ENCODE results near the gene ATP6V0A4. TPM values are rescaled to one million over a fixed set of nuclear protein-coding genes. Genes with fewer than 3 reads are reported as not detected.

ATP6V0A4 gene
- total RNA-seq, 1 donor, result not detected

- no peak overlapping the region for H3K4me3 ChIP-seq (ENCODE audit: low read depth, low read length)
- TF ChIP-seq, protein P1, sequence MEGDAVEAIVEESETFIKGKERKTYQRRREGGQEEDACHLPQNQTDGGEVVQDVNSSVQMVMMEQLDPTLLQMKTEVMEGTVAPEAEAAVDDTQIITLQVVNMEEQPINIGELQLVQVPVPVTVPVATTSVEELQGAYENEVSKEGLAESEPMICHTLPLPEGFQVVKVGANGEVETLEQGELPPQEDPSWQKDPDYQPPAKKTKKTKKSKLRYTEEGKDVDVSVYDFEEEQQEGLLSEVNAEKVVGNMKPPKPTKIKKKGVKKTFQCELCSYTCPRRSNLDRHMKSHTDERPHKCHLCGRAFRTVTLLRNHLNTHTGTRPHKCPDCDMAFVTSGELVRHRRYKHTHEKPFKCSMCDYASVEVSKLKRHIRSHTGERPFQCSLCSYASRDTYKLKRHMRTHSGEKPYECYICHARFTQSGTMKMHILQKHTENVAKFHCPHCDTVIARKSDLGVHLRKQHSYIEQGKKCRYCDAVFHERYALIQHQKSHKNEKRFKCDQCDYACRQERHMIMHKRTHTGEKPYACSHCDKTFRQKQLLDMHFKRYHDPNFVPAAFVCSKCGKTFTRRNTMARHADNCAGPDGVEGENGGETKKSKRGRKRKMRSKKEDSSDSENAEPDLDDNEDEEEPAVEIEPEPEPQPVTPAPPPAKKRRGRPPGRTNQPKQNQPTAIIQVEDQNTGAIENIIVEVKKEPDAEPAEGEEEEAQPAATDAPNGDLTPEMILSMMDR (IDR thresholded peaks at IDR 0.05; ENCODE audit: insufficient read depth, low read length), result no peak
- no peak for DNase-seq (ENCODE audit: low read depth)
Observed at GRCh38 chr7:138835087-138835486, 37.1 kb upstream of the ATP6V0A4 start.

DNA sequence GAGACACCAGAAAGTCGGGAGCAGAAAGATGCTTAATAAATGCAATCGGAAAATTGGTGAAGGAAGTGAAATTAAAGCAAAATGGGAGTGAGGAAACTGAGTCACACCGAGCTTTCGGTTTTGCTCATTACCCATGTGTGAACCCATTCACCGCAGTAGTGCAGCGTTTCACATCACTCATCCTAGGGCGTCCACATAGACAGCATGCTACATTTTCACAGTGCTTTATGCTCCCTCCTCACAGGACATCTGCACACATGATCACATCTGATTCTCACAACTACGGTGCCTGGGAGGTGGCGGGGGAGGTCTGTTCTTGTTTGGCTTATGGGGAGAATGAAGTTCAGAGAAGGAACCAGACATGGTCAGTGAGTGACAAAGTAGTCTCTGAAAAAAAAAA, 36.6 kb upstream of the ATP6V0A4 start:
- H3K4me3 ChIP-seq (ENCODE audit: low read depth, low read length), result no peak overlapping the region
- TF ChIP-seq, protein P1 (IDR thresholded peaks at IDR 0.05; ENCODE audit: insufficient read depth, low read length), result no peak
- no peak for DNase-seq (ENCODE audit: low read depth)

DNA sequence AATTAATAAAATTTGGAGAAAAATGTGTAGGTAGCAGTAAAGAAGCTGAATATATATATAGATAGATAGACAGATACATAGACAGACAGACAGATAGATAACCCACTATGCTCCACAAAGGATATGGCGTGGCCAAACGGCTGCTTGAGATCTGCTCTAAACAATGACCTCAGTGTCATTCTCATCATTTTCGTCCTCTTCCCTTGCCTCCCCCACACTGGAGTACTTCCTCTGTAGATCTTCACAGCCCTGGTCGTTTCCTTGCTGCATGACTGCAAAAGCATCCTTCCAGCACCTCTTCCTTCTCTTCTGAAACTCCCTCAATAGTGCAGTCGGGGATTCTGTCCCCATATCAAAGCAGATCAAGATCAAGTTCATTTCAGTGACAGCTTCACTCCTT, 35.6 kb upstream of the ATP6V0A4 start:
- no peak for DNase-seq (ENCODE audit: low read depth)
- H3K4me3 ChIP-seq (ENCODE audit: low read depth, low read length), result no peak overlapping the region
- TF ChIP-seq, protein P1 (IDR thresholded peaks at IDR 0.05; ENCODE audit: insufficient read depth, low read length), result no peak

DNA sequence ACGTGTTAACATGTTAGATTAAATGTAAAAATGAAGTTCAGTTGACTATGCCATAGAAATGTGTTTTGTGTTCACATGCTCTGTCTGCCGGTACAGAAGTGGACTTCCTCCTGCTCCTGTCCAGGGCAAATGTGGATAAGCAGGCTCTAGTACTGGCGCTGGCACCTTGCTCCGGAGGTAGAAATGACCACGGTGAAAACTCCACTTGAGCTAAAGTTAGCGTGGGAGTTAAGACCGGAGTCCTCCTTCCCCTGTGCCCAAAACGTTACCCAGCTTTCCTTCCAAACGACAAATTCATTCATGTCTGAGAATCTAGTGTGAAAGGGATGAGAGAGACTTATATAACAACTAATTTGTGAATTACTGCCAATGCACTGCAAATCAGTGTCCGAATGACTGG, 35.0 kb upstream of the ATP6V0A4 start:
- no peak for DNase-seq (ENCODE audit: low read depth)
- H3K4me3 ChIP-seq (ENCODE audit: low read depth, low read length), result no peak overlapping the region
- TF ChIP-seq, protein P1 (IDR thresholded peaks at IDR 0.05; ENCODE audit: insufficient read depth, low read length), result no peak

GRCh38 chr7:138829335-138829734, 31.3 kb upstream of the ATP6V0A4 start:
- TF ChIP-seq, protein P1 (IDR thresholded peaks at IDR 0.05; ENCODE audit: insufficient read depth, low read length), result no peak
- H3K4me3 ChIP-seq (ENCODE audit: low read depth, low read length), result no peak overlapping the region
- DNase-seq (ENCODE audit: low read depth), result no peak

DNA sequence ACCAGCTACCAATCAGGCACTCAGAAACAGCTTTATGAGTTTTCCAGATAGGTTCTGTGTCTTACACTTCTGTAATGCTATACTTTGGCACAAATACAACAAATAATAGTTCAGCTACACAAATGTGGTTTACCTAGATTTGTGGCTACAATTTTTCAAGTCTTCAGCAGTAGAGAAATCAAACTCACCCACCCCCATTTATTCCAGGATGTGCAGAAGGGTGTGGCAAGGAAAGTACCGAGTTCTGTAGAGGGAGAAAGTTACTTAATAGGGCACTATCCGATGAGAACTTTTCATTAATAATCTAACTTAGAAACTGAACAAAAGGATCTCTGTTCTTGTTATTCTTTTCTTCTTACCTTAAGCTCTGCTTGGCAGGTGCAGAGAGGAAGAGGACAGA, 30.3 kb upstream of the ATP6V0A4 start:
- no peak for DNase-seq (ENCODE audit: low read depth)
- H3K4me3 ChIP-seq (ENCODE audit: low read depth, low read length), result no peak overlapping the region
- TF ChIP-seq, protein P1 (IDR thresholded peaks at IDR 0.05; ENCODE audit: insufficient read depth, low read length), result no peak

GRCh38 chr7:138825049-138825721, 27.2 kb upstream of the ATP6V0A4 start:
- TF ChIP-seq, protein P1 (IDR thresholded peaks at IDR 0.05; ENCODE audit: insufficient read depth, low read length), result no peak
- H3K4me3 ChIP-seq (ENCODE audit: low read depth, low read length), result no peak overlapping the region
- DNase-seq (ENCODE audit: low read depth), result no peak

Data from fibroblast of the aortic adventitia (primary cell).